Mesendoderm (in vitro differentiated cells): ENCODE data around the gene APOL6.

Experiments used
- DNase-seq: peaks from one replicate; pipeline ENCODE4 v3.0.0; 2013
- H2AK5ac ChIP-seq: 2 replicates; pipeline ENCODE4 v1.6.1; 2013; ENCODE audit warnings: low read length, inconsistent platforms
- H2BK120ac ChIP-seq: 2 replicates; pipeline ENCODE4 v1.6.1; 2013; ENCODE audit warnings: low read depth, mild to moderate bottlenecking, low read length, moderate library complexity, mixed read lengths
- H2BK15ac ChIP-seq: replicated peaks from 2 replicates; pipeline ENCODE4 v1.6.1; 2013; ENCODE audit warnings: low read depth, mild to moderate bottlenecking, moderate library complexity
- H2BK5ac ChIP-seq: 2 replicates; pipeline ENCODE4 v1.6.1; 2013; ENCODE audit warnings: low read length, inconsistent platforms
- H3K18ac ChIP-seq: 2 replicates; pipeline ENCODE4 v1.6.1; 2013; ENCODE audit warnings: mild to moderate bottlenecking, low read length, mixed read lengths
- H3K23ac ChIP-seq: one replicate; pipeline ENCODE4 v1.6.1; 2013; ENCODE audit warnings: low read length
- H3K27ac ChIP-seq: 2 replicates; pipeline ENCODE4 v1.5.1; 2013; ENCODE audit warnings: low read depth, mild to moderate bottlenecking, inconsistent platforms, low read length, moderate library complexity
- H3K27me3 ChIP-seq: 2 replicates; pipeline ENCODE4 v1.6.1; 2013; ENCODE audit warnings: low read length, control low read depth, mild to moderate bottlenecking, inconsistent platforms; ENCODE audit not compliant: insufficient read depth, poor library complexity
- H3K36me3 ChIP-seq: 2 replicates; pipeline ENCODE4 v1.6.1; 2013; ENCODE audit warnings: low read length, inconsistent platforms; ENCODE audit not compliant: control insufficient read depth, insufficient read depth
- H3K4ac ChIP-seq: one replicate; pipeline ENCODE4 v1.6.1; 2013; ENCODE audit warnings: low read depth, mild to moderate bottlenecking, low read length, moderate library complexity
- H3K4me1 ChIP-seq: 2 replicates; pipeline ENCODE4 v1.6.1; 2013; ENCODE audit warnings: low read depth, low read length, inconsistent platforms; ENCODE audit not compliant: control insufficient read depth
- H3K4me2 ChIP-seq: 2 replicates; pipeline ENCODE4 v1.6.1; 2013; ENCODE audit warnings: low read length
- H3K4me3 ChIP-seq: 2 replicates; pipeline ENCODE4 v1.5.1; 2013; ENCODE audit warnings: mild to moderate bottlenecking, low read length
- H3K56ac ChIP-seq: one replicate; pipeline ENCODE4 v1.6.1; 2013; ENCODE audit warnings: low read length
- H3K79me1 ChIP-seq: 2 replicates; pipeline ENCODE4 v1.6.1; 2013; ENCODE audit warnings: low read length, inconsistent platforms
- H3K79me2 ChIP-seq: 2 replicates; pipeline ENCODE4 v1.6.1; 2013; ENCODE audit warnings: mild to moderate bottlenecking, low read length; ENCODE audit not compliant: control insufficient read depth, insufficient read depth
- H3K9ac ChIP-seq: 2 replicates; pipeline ENCODE4 v1.6.1; 2013; ENCODE audit warnings: low read length, inconsistent platforms
- H4K5ac ChIP-seq: one replicate; pipeline ENCODE4 v1.6.1; 2013; ENCODE audit warnings: low read length
- H4K8ac ChIP-seq: one replicate; pipeline ENCODE4 v1.6.1; 2013; ENCODE audit warnings: low read depth, mild to moderate bottlenecking, control low read depth, low read length, moderate library complexity
- WGBS: extraction: QIAGEN DNeasy Blood & Tissue Kit; methylation state at CpG from one replicate; pipeline ENCODE4 v1.1.7; 2013; ENCODE audit warnings: low lambda C conversion rate, missing lambda C conversion rate; ENCODE audit not compliant: insufficient coverage; ENCODE audit errors: extremely low coverage; 5-methylcytosine and 5-hydroxymethylcytosine counted together

Gene APOL6

GRCh38 chr22:35712672-35713071, 64.4 kb downstream of the APOL6 start:
- no CpG with 5 or more reads among the region's 2 CpGs for WGBS
- H2BK5ac ChIP-seq, result no peak overlapping the region
- H4K8ac ChIP-seq, result no peak overlapping the region
- no peak overlapping the region for H2BK120ac ChIP-seq
- H3K18ac ChIP-seq, result no peak overlapping the region
- H3K27ac ChIP-seq, result no peak overlapping the region
- H3K9ac ChIP-seq, result no peak overlapping the region
- no peak overlapping the region for H3K23ac ChIP-seq
- no peak overlapping the region for H4K5ac ChIP-seq
- no peak overlapping the region for H3K4me2 ChIP-seq
- no peaks in the 10 kb centered on the region for H3K79me2 ChIP-seq
- H3K79me1 ChIP-seq, result no peaks in the 10 kb centered on the region
- no peak overlapping the region for H2AK5ac ChIP-seq
- no peaks in the 10 kb centered on the region for H3K4me1 ChIP-seq
- H3K4ac ChIP-seq, result no peak overlapping the region
- no peak overlapping the region for H3K56ac ChIP-seq
- no peak overlapping the region for H3K4me3 ChIP-seq
- no peaks in the 10 kb centered on the region for H3K36me3 ChIP-seq
- H3K27me3 ChIP-seq, result no peaks in the 10 kb centered on the region
- no peak overlapping the region for H2BK15ac ChIP-seq
- DNase-seq, result peak; percentile 10

DNA sequence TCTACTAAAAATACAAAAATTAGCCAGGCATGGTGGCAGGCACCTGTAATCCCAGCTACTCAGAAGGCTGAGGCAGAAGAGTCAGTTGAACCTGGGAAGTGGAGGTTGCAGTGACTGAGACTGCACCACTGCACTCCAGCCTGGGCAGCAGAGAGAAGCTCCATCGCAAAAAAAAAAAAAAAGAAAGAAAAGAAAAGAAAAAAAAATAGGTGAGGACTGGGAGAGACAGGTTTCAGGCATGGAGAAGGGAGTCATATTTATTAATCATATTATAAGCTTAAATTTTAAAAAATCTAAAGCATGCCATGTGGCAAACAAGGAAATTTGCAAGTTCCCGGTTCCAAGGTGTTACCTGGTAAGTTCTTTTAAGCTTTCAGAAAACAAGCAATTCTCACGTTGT, 69.3 kb downstream of the APOL6 start, which contains the start of gene APOL5:
Gene APOL5, plus strand, starts transcription at position 301 of the 400 bp plus-strand sequence. Its CDS starts 0 bp downstream, at position 301.
- H3K4ac ChIP-seq, result no peak within 1 kb of the TSS
- H4K8ac ChIP-seq, result no peak within 1 kb of the TSS
- no peak within 1 kb of the TSS for H3K9ac ChIP-seq
- no peaks in the 10 kb centered on the region for H3K79me2 ChIP-seq
- no peaks in the 10 kb centered on the region for H3K36me3 ChIP-seq
- no CpG with 5 or more reads among the region's 3 CpGs for WGBS
- H3K27me3 ChIP-seq, result no peaks in the 10 kb centered on the region
- DNase-seq, result no peak
- no peak within 1 kb of the TSS for H2BK15ac ChIP-seq
- no peak within 1 kb of the TSS for H2BK5ac ChIP-seq
- H3K56ac ChIP-seq, result no peak within 1 kb of the TSS
- no peak within 1 kb of the TSS for H2BK120ac ChIP-seq
- no peak within 1 kb of the TSS for H3K18ac ChIP-seq
- H3K4me1 ChIP-seq, result no peaks in the 10 kb centered on the region
- H3K27ac ChIP-seq, result no peak within 1 kb of the TSS
- no peak within 1 kb of the TSS for H4K5ac ChIP-seq
- H3K79me1 ChIP-seq, result no peaks in the 10 kb centered on the region
- no peak within 1 kb of the TSS for H3K23ac ChIP-seq
- no peak within 1 kb of the TSS for H3K4me3 ChIP-seq
- no peak within 1 kb of the TSS for H2AK5ac ChIP-seq
- H3K4me2 ChIP-seq, result no peak within 1 kb of the TSS
